Measurements from ENCODE around the gene IVNS1ABP. TPM values are rescaled to one million over a fixed set of nuclear protein-coding genes. Genes with fewer than 3 reads are reported as not detected.

The IVNS1ABP gene
- total and polyA plus RNA-seq, 2 of the 13 experiments (the other 11 are each of a cell fraction or from before 2014, with no cell fraction given): 49.1 to 51.7 TPM

GRCh38 chr1:185317034-185317885 is at the start of gene IVNS1ABP (continued):
- TF ChIP-seq, protein P1, sequence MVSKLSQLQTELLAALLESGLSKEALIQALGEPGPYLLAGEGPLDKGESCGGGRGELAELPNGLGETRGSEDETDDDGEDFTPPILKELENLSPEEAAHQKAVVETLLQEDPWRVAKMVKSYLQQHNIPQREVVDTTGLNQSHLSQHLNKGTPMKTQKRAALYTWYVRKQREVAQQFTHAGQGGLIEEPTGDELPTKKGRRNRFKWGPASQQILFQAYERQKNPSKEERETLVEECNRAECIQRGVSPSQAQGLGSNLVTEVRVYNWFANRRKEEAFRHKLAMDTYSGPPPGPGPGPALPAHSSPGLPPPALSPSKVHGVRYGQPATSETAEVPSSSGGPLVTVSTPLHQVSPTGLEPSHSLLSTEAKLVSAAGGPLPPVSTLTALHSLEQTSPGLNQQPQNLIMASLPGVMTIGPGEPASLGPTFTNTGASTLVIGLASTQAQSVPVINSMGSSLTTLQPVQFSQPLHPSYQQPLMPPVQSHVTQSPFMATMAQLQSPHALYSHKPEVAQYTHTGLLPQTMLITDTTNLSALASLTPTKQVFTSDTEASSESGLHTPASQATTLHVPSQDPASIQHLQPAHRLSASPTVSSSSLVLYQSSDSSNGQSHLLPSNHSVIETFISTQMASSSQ (IDR thresholded peaks at IDR 0.05; ENCODE audit: low read depth): no peak
- TF ChIP-seq, protein P1 (CRISPR knock-in tag; IDR thresholded peaks at IDR 0.05; ENCODE audit: borderline replicate concordance): no peak
- TF ChIP-seq PITX1 (CRISPR knock-in tag; IDR thresholded peaks at IDR 0.05): no peak; the same call in none of the 2 replicates
- no peak for TF ChIP-seq ZC3H4 (CRISPR knock-in tag; IDR thresholded peaks at IDR 0.05; ENCODE audit: borderline replicate concordance)
- 0 out of 4 replicates have a peak, but pooled peaks of 1 of the 2 experiments have one; percentile 31 for TF ChIP-seq KLF16 (CRISPR knock-in tag; IDR thresholded peaks at IDR 0.05)
- TF ChIP-seq SIN3A (IDR thresholded peaks at IDR 0.05; ENCODE audit: borderline replicate concordance, low read depth, low read length): peak; percentile 71; the same call in 1 of the 2 replicates
- TF ChIP-seq MLLT10 (CRISPR knock-in tag; IDR thresholded peaks at IDR 0.05): no peak
- no peak for TF ChIP-seq SUZ12 (IDR thresholded peaks at IDR 0.05; ENCODE audit: low read depth, low read length)
- no peak for TF ChIP-seq MLX (CRISPR knock-in tag; IDR thresholded peaks at IDR 0.05)
- peak; percentile 72 for TF ChIP-seq ZNF430 (CRISPR knock-in tag; IDR thresholded peaks at IDR 0.05)
- no peak for TF ChIP-seq ZNF615 (CRISPR knock-in tag; IDR thresholded peaks at IDR 0.05; ENCODE audit: borderline replicate concordance)
- no peak for TF ChIP-seq NFIC (IDR thresholded peaks at IDR 0.05; ENCODE audit: low read length)
- TF ChIP-seq SMARCE1 (IDR thresholded peaks at IDR 0.05; ENCODE audit: borderline replicate concordance): no peak
- peak; percentile 33; the same call in 1 of the 2 replicates for TF ChIP-seq REPIN1 (CRISPR knock-in tag; IDR thresholded peaks at IDR 0.05; ENCODE audit: borderline replicate concordance, low read depth)
- peak; percentile 79; the same call in 1 of the 2 replicates for TF ChIP-seq ZNF780A (CRISPR knock-in tag; IDR thresholded peaks at IDR 0.05)
- TF ChIP-seq SRF (IDR thresholded peaks at IDR 0.05; ENCODE audit: low read depth, low read length): no peak
- TF ChIP-seq SMAD1 (CRISPR knock-in tag; IDR thresholded peaks at IDR 0.05; ENCODE audit: borderline replicate concordance, low read depth): no peak; the same call in 1 of the 2 replicates
- TF ChIP-seq RBAK (CRISPR knock-in tag; IDR thresholded peaks at IDR 0.05): no peak
- TF ChIP-seq, protein P2, sequence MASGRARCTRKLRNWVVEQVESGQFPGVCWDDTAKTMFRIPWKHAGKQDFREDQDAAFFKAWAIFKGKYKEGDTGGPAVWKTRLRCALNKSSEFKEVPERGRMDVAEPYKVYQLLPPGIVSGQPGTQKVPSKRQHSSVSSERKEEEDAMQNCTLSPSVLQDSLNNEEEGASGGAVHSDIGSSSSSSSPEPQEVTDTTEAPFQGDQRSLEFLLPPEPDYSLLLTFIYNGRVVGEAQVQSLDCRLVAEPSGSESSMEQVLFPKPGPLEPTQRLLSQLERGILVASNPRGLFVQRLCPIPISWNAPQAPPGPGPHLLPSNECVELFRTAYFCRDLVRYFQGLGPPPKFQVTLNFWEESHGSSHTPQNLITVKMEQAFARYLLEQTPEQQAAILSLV (CRISPR knock-in tag; IDR thresholded peaks at IDR 0.05; ENCODE audit: borderline replicate concordance): no peak
- TF ChIP-seq SMAD3 (CRISPR knock-in tag; IDR thresholded peaks at IDR 0.05): 0 out of 2 replicates have a peak, but pooled peaks have one; percentile 16
- TF ChIP-seq TBX2 (CRISPR knock-in tag; IDR thresholded peaks at IDR 0.05; ENCODE audit: borderline replicate concordance): peak; percentile 58
- no peak for TF ChIP-seq ZBTB8A (CRISPR knock-in tag; IDR thresholded peaks at IDR 0.05; ENCODE audit: borderline replicate concordance, low read depth)

All from HepG2 (cell line).